Fibroblast of lung (primary cell): ENCODE measurements around the gene STIM1.
"Not testable (repeated sequence)": the region's sequence is repeated elsewhere in the genome, so short reads cannot be mapped to it uniquely, and the experiment has no call there.

ENCODE experiments used
- CTCF ChIP-seq, 2 donors: IDR thresholded peaks in 1 of 2; conservative IDR thresholded peaks in 1 of 2; 1 replicate in 1 of 2; 2 replicates in 1 of 2; pipeline ENCODE4 v1.5.1; 2011 to 2012; ENCODE audit warnings: low read length in 2 of 2, control low read depth in 1 of 2, inconsistent platforms in 1 of 2, low read depth in 1 of 2, mild to moderate bottlenecking in 1 of 2
- EZH2 ChIP-seq: IDR thresholded peaks from 2 replicates; pipeline ENCODE4 v1.5.1; 2012; ENCODE audit warnings: low read length, control low read depth, mild to moderate bottlenecking; ENCODE audit errors: missing control alignments

DNA sequence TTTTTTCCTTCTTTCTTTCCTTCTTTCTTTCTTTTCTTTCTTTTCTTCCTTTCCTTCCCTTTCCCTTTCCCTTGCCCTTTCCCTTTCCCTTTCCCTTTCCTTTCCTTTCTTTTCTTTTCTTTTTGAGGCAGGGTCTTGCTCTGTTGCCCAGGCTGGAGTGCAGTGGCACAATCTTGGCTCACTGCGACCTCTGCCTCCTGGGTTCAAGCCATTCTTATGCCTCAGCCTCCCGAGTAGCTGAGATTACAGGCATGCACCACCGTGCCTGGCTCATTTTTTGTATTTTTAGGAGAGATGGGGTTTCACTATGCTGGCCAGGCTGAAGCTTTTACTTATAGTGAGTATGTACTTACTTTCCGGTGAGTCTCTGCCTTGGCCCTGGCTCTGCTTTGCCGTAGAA lies 40.6 kb upstream of the STIM1 start:
- not testable (repeated sequence) for TF ChIP-seq CTCF (conservative IDR thresholded peaks at IDR 0.05 in 1 of 2, IDR thresholded peaks at IDR 0.05 in 1 of 2; ENCODE audit: low read depth in 1 of 2, low read length in 2 of 2); EZH2
